GM13977 (cell line): Measurements from ENCODE around the gene PDE4D.

ENCODE experiments used
- DNase-seq: peaks from one replicate; pipeline ENCODE4 v3.0.0; 2012; ENCODE audit warnings: low spot score
- in situ Hi-C: fragments of 300-500 bp; cut with MboI; formaldehyde crosslinking; loops from one replicate; pipeline ENCODE4 v1.12.0; 2022; ENCODE audit warnings: low sequenced_read_pairs, low pct_unique_long_range_greater_than_20kb, mixed read lengths, inconsistent platforms; ENCODE audit not compliant: unreplicated experiment
- TF ChIP-seq, protein P1 (sequence below): IDR thresholded peaks from 2 replicates; pipeline ENCODE4 v1.5.1; 2012; ENCODE audit warnings: mild to moderate bottlenecking, control low read depth; ENCODE audit not compliant: insufficient read depth; ENCODE audit errors: extremely low read depth, missing control alignments

PDE4D gene

DNA sequence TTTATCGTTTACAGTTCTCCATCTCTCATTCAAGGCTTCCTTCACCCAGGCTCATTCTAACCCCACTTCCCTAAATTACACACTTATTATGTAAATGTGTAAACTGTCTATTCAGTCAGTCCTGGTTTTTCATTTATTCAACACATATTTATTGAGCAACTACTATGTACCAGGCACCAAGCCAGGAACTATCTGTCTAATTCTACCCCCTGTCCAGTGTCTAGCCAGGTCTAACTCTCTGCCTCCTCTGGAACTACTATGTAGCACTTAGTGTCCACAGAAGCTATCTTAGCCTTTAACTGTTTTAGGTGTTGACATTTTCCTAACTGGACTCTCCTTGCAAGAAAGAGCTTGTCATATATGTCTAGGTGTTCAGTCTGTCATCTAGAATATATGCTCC lies 56.5 kb downstream of the PDE4D start:
- in situ Hi-C loops = no loop called here
- DNase-seq = no peak
- TF ChIP-seq, protein P1, sequence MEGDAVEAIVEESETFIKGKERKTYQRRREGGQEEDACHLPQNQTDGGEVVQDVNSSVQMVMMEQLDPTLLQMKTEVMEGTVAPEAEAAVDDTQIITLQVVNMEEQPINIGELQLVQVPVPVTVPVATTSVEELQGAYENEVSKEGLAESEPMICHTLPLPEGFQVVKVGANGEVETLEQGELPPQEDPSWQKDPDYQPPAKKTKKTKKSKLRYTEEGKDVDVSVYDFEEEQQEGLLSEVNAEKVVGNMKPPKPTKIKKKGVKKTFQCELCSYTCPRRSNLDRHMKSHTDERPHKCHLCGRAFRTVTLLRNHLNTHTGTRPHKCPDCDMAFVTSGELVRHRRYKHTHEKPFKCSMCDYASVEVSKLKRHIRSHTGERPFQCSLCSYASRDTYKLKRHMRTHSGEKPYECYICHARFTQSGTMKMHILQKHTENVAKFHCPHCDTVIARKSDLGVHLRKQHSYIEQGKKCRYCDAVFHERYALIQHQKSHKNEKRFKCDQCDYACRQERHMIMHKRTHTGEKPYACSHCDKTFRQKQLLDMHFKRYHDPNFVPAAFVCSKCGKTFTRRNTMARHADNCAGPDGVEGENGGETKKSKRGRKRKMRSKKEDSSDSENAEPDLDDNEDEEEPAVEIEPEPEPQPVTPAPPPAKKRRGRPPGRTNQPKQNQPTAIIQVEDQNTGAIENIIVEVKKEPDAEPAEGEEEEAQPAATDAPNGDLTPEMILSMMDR = no peak

DNA sequence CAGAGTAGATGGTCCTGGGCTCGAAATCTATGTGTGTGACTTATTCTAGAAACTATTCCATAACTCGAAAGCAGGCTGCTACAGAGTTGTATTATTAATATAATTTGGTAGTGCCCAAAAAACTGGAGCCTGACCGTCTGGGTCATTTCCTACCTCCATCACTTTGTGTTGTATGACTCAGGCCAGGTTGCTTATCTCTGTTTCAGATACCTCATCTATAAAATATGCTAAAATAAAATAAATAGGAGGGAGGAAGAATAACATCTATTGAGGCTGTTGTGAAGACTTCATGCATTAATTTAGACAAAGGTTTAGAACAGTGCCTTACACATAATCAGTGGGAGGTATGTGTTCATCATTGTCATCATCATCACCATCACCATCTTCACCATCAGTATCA lies 57.7 kb downstream of the PDE4D start:
- DNase-seq = no peak
- in situ Hi-C loops = no loop called here
- TF ChIP-seq, protein P1 = no peak

DNA sequence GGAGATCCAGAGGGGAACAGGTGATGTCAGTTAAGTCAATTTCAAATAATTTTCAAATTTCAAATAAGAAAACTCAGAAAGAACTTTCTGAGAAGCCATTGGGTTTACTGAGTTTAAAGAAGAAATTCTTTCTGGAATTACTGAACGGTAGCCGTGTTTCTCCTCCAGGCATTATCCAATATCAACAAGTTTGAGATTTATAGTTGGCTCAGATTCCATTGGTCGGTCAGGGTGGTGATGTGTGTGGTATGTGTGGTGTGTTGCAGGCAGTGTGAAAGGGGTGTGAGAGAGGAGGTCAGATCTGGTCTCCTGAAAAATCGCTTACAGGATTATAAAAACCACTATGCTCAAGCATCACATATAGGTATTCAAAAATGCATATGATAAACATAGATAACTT lies 60.1 kb downstream of the PDE4D start:
- TF ChIP-seq, protein P1 = no peak
- no peak for DNase-seq

DNA sequence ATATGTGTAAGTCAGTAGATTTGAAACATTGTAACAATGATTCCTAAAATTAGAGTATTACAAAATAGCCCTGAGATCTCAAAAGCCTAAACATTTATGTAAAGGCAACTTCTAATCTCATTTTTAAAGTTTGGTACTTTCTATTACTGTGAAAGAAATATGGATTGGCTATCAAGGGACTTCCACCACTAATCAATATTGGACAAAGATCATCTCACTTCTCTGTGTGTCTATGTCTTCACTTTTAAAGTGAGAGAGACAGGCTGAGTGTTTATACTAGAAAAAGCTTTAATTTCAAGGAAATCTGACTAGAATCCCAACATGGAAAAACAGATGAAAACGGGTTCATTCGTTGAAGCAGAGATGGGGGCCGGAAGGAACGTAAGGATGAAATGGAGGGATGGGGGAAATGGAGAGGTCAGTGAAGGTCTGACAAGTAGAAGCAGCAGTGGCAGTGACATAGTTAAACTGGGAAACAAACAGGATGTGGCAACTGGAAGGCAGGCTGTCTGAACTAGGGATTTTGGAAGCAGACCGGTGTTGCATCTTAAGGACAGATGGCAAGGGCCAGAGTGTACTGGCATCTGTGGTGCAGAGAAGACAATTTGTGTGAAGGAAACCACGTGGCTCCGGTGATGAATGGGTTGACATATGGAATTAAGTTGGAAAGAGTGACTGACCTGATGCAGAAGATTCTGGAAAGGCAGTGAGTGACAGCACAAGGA lies 60.8 kb downstream of the PDE4D start:
- TF ChIP-seq, protein P1 = no peak
- in situ Hi-C loops = no loop called here
- no peak for DNase-seq

More for the DNA sequence above, 60.1 kb downstream of the PDE4D start:
- in situ Hi-C loops = no loop called here

DNA sequence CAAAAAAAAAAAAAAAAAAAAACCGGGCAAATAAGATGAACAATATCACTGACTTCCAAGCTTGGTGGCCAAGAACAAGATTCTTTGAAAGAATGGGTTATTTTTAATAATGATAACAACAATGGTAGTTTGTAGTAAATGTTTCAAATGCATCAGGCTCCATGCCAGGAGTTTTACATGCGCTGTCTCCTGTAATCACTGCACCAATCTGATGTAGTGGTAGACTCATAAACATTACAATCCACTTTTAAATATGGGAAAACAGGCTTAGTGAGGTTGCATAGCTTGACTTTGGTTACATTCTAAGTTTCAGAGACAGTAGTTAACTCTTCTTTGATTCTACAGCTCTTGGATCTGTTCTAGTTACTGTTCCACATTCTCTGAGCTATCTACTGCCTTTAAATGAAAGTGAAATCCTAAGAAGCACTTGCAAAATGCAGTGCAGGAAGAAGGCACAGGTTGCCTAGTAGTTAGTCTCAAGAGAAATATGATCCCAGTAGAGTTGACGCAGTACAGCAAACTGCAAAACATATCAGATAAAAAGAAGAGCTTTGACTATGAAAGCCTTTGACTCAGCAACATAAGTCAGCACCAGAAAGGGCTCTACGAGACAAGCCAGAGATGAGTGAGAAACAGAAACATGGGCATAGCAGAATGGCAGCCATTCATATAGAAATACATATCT lies 62.1 kb downstream of the PDE4D start:
- TF ChIP-seq, protein P1 = no peak
- in situ Hi-C loops = no loop called here

DNA sequence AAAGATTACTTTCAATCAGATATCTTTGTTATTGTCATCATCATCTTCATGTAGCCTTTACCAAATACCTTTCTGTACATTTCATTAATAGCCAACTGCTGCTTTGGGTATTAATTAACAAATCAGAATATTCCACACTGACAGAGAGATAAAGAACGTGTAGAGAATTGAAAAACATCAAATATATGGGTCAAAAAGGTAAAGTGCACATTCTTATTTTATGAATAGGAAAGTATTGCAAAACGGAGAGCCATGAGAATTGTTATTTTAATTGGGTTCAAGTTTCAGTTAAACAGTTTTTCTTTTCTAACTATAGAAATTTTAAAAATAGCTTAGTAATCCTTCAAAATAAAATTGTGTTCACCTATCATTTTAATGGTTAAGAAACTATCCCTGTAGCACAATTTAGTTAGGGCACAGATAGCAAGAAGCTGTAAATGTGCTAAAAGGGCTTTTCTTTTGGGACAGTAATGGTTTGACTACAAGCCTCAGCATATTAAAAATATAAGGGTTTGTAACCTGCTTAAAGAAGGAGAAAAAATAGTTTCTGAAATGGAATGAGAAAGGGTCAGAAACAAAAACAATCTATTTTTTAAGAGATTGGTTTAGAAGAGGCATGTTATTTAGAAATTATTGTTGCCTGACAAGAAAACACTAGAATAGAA lies 62.9 kb downstream of the PDE4D start:
- in situ Hi-C loops = no loop called here

More for the DNA sequence above, 62.1 kb downstream of the PDE4D start:
- no peak for DNase-seq

More for the DNA sequence above, 62.9 kb downstream of the PDE4D start:
- DNase-seq = no peak
- TF ChIP-seq, protein P1 = no peak
